Activated T-cell treated with anti-CD3 and anti-CD28 coated beads, Interleukin-2, amount 50 U/mL, for 24 hours (primary cell): Measurements from ENCODE around the gene PLEKHF1.
"Not testable (repeated sequence)": the region's sequence is repeated elsewhere in the genome, so short reads cannot be mapped to it uniquely, and the experiment has no call there.

ENCODE experiments used
- DNase-seq: peaks from one replicate; pipeline ENCODE4 v3.0.0-alpha.2; 2020
- H3K27ac Mint-ChIP-seq: 2 replicates; pipeline ENCODE4 v1.8.0; 2020; ENCODE audit warnings: mild to moderate bottlenecking, mixed read lengths
- H3K27me3 Mint-ChIP-seq: 2 replicates; pipeline ENCODE4 v1.8.0; 2020; ENCODE audit warnings: mixed read lengths
- H3K36me3 Mint-ChIP-seq: 2 replicates; pipeline ENCODE4 v1.8.0; 2020; ENCODE audit warnings: low read depth, mixed read lengths
- H3K4me1 Mint-ChIP-seq: 2 replicates; pipeline ENCODE4 v1.8.0; 2020; ENCODE audit warnings: low read depth, mixed read lengths
- H3K4me3 Mint-ChIP-seq: 2 replicates; pipeline ENCODE4 v1.8.0; 2020; ENCODE audit warnings: mild to moderate bottlenecking, moderate library complexity, mixed read lengths
- H3K9me3 Mint-ChIP-seq: 2 replicates; pipeline ENCODE4 v1.8.0; 2020; ENCODE audit warnings: mixed read lengths

Gene PLEKHF1

GRCh38 chr19:29705706-29706105, 40.4 kb downstream of the PLEKHF1 start:
- H3K4me1 Mint-ChIP-seq, result peaks cover 61% of the 10 kb centered on the region
- H3K27ac Mint-ChIP-seq, result peak overlapping the region; percentile 94
- no peaks in the 10 kb centered on the region for H3K27me3 Mint-ChIP-seq
- H3K9me3 Mint-ChIP-seq, result no peaks in the 10 kb centered on the region
- H3K36me3 Mint-ChIP-seq, result peaks cover 92% of the 10 kb centered on the region
- DNase-seq, result no peak
- no peak overlapping the region for H3K4me3 Mint-ChIP-seq

GRCh38 chr19:29706635-29707034, 41.4 kb downstream of the PLEKHF1 start:
- Mint-ChIP-seq H3K9me3 (no peaks in the 10 kb centered on the region), H3K4me3 (no peak overlapping the region), H3K27ac (peak overlapping the region; percentile 94), H3K27me3 (no peaks in the 10 kb centered on the region), H3K4me1 (peaks cover 68% of the 10 kb centered on the region), H3K36me3 (peaks cover 89% of the 10 kb centered on the region)
- DNase-seq, result no peak

GRCh38 chr19:29708554-29709439, 43.5 kb downstream of the PLEKHF1 start:
- Mint-ChIP-seq H3K4me1 (peaks cover 89% of the 10 kb centered on the region), H3K27me3 (no peaks in the 10 kb centered on the region), H3K4me3 (no peak overlapping the region), H3K36me3 (peaks cover 89% of the 10 kb centered on the region), H3K27ac (peak overlapping the region; percentile 84), H3K9me3 (no peaks in the 10 kb centered on the region)
- no peak for DNase-seq

- H3K27ac Mint-ChIP-seq, result peak overlapping the region; percentile 84
- peaks cover 88% of the 10 kb centered on the region for H3K36me3 Mint-ChIP-seq
- H3K27me3 Mint-ChIP-seq, H3K4me3 Mint-ChIP-seq, H3K9me3 Mint-ChIP-seq, DNase-seq: not testable (repeated sequence)
- peaks cover 90% of the 10 kb centered on the region for H3K4me1 Mint-ChIP-seq
These were observed 44.2 kb downstream of the PLEKHF1 start for GRCh38 chr19:29709440-29709798.

- DNase-seq, result no peak
These were observed 46.4 kb downstream of the PLEKHF1 start for GRCh38 chr19:29711584-29712132.

GRCh38 chr19:29712744-29713516, 47.7 kb downstream of the PLEKHF1 start:
- peaks cover 61% of the 10 kb centered on the region for H3K36me3 Mint-ChIP-seq
- no peaks in the 10 kb centered on the region for H3K27me3 Mint-ChIP-seq
- peak overlapping the region; percentile 85 for H3K4me3 Mint-ChIP-seq
- DNase-seq, result no peak
- H3K9me3 Mint-ChIP-seq, result no peaks in the 10 kb centered on the region
- H3K4me1 Mint-ChIP-seq, result peaks cover 73% of the 10 kb centered on the region
- peak overlapping the region; percentile 91 for H3K27ac Mint-ChIP-seq

More at GRCh38 chr19:29711584-29712132, 46.4 kb downstream of the PLEKHF1 start:
- Mint-ChIP-seq H3K27me3 (no peaks in the 10 kb centered on the region), H3K36me3 (peaks cover 73% of the 10 kb centered on the region), H3K4me1 (peaks cover 81% of the 10 kb centered on the region), H3K27ac (peak overlapping the region; percentile 81), H3K9me3 (no peaks in the 10 kb centered on the region), H3K4me3 (peak overlapping the region; percentile 85)

- Mint-ChIP-seq H3K27me3 (no peaks in the 10 kb centered on the region), H3K4me1 (peaks cover 60% of the 10 kb centered on the region), H3K36me3 (peaks cover 47% of the 10 kb centered on the region), H3K4me3 (peak overlapping the region; percentile 95), H3K27ac (peak overlapping the region; percentile 91), H3K9me3 (no peaks in the 10 kb centered on the region)
- no peak for DNase-seq
These were observed 49.2 kb downstream of the PLEKHF1 start for GRCh38 chr19:29714371-29714952.

GRCh38 chr19:29714953-29715700, 49.9 kb downstream of the PLEKHF1 start, which contains the start of gene C19orf12:
Gene C19orf12 (minus strand): TSS chr19:29715261. CDS start chr19:29708413, 6,848 bp downstream.
- Mint-ChIP-seq H3K4me3 (peak within 1 kb of the TSS; percentile 95), H3K27me3 (no peaks in the 10 kb centered on the region), H3K36me3 (peaks cover 41% of the 10 kb centered on the region), H3K4me1 (peaks cover 55% of the 10 kb centered on the region), H3K27ac (peak within 1 kb of the TSS; percentile 99), H3K9me3 (no peaks in the 10 kb centered on the region)
- peak; percentile 86 for DNase-seq

- peaks cover 48% of the 10 kb centered on the region for H3K4me1 Mint-ChIP-seq
- H3K36me3 Mint-ChIP-seq, result peaks cover 34% of the 10 kb centered on the region
These were observed 50.7 kb downstream of the PLEKHF1 start for GRCh38 chr19:29715701-29716581.

GRCh38 chr19:29717051-29717450, 51.8 kb downstream of the PLEKHF1 start:
- Mint-ChIP-seq H3K9me3 (no peaks in the 10 kb centered on the region), H3K27me3 (no peaks in the 10 kb centered on the region), H3K36me3 (peaks cover 28% of the 10 kb centered on the region), H3K4me1 (peaks cover 38% of the 10 kb centered on the region), H3K4me3 (no peak overlapping the region), H3K27ac (peak overlapping the region; percentile 99)
- DNase-seq, result no peak

More at GRCh38 chr19:29715701-29716581, 50.7 kb downstream of the PLEKHF1 start:
- no peaks in the 10 kb centered on the region for H3K9me3 Mint-ChIP-seq
- peak overlapping the region; percentile 99 for H3K27ac Mint-ChIP-seq
- DNase-seq, result no peak
- no peaks in the 10 kb centered on the region for H3K27me3 Mint-ChIP-seq
- peak overlapping the region; percentile 95 for H3K4me3 Mint-ChIP-seq

GRCh38 chr19:29724102-29724641, 58.9 kb downstream of the PLEKHF1 start:
- no peaks in the 10 kb centered on the region for H3K36me3 Mint-ChIP-seq
- DNase-seq, result peak; percentile 67
- H3K4me1 Mint-ChIP-seq, result peaks cover 16% of the 10 kb centered on the region
- H3K27me3 Mint-ChIP-seq, result peaks cover 19% of the 10 kb centered on the region
- no peak overlapping the region for H3K27ac Mint-ChIP-seq
- peak overlapping the region; percentile 55 for H3K4me3 Mint-ChIP-seq
- no peaks in the 10 kb centered on the region for H3K9me3 Mint-ChIP-seq

GRCh38 chr19:29724746-29725145, 59.5 kb downstream of the PLEKHF1 start:
- Mint-ChIP-seq H3K4me1 (peaks cover 16% of the 10 kb centered on the region), H3K36me3 (no peaks in the 10 kb centered on the region), H3K27ac (no peak overlapping the region), H3K27me3 (peaks cover 19% of the 10 kb centered on the region), H3K4me3 (peak overlapping the region; percentile 55), H3K9me3 (no peaks in the 10 kb centered on the region)
- no peak for DNase-seq
